Measurements from ENCODE around the gene OR56A3. TPM values are rescaled to one million over a fixed set of nuclear protein-coding genes. Genes with fewer than 3 reads are reported as not detected.

The OR56A3 gene
- total and polyA plus RNA-seq, 2 donors (not counting 1 experiment from before 2014, with no cell fraction given), result not detected

GRCh38 chr11:5932671-5933070 lies 9.4 kb upstream of the OR56A3 start:
- Histone ChIP-seq H4K20me1 (ENCODE audit: control insufficient read depth, extremely low read depth, insufficient read depth, low read length) (no peaks in the 10 kb centered on the region), H3K4me3 (replicated peaks in 1 of 4; ENCODE audit: control extremely low read depth in 1 of 4, insufficient read depth in 1 of 4, low read depth in 3 of 4, low read length in 4 of 4) (no peak overlapping the region), H3K79me2 (ENCODE audit: control insufficient read depth, insufficient read depth, low read length) (no peaks in the 10 kb centered on the region), H3K4me2 (ENCODE audit: extremely low read depth, insufficient read depth, low read length) (no peak overlapping the region), H3K36me3 (ENCODE audit: control insufficient read depth, insufficient read depth, low read length) (no peaks in the 10 kb centered on the region), H3K9ac (ENCODE audit: insufficient read depth, low read length) (no peak overlapping the region), H3K27ac (ENCODE audit: insufficient read depth, low read length) (no peak overlapping the region), H3K27me3 (ENCODE audit: control insufficient read depth, insufficient read depth, low read length) (no peaks in the 10 kb centered on the region), H2AFZ (ENCODE audit: low read length) (no peak overlapping the region), H3K4me1 (ENCODE audit: control insufficient read depth, extremely low read depth, insufficient read depth, low read length) (no peaks in the 10 kb centered on the region), H3K9me3 (ENCODE audit: control insufficient read depth, insufficient read depth, low read depth, low read length) (no peaks in the 10 kb centered on the region)
- no peak for DNase-seq (ENCODE audit: low read depth in 2 of 2)
- TF ChIP-seq EZH2 (IDR thresholded peaks at IDR 0.05; ENCODE audit: low read length, missing control alignments) (no peak), CTCF (conservative IDR thresholded peaks at IDR 0.05 in 1 of 2, IDR thresholded peaks at IDR 0.05 in 1 of 2; ENCODE audit: low read depth in 1 of 2, low read length in 2 of 2) (no peak)

GRCh38 chr11:5933116-5933515 lies 8.9 kb upstream of the OR56A3 start:
- no peaks in the 10 kb centered on the region for H3K36me3 ChIP-seq (ENCODE audit: control insufficient read depth, insufficient read depth, low read length)
- H3K4me3 ChIP-seq (replicated peaks in 1 of 4; ENCODE audit: control extremely low read depth in 1 of 4, insufficient read depth in 1 of 4, low read depth in 3 of 4, low read length in 4 of 4), result no peak overlapping the region
- no peaks in the 10 kb centered on the region for H3K27me3 ChIP-seq (ENCODE audit: control insufficient read depth, insufficient read depth, low read length)
- no peaks in the 10 kb centered on the region for H4K20me1 ChIP-seq (ENCODE audit: control insufficient read depth, extremely low read depth, insufficient read depth, low read length)
- no peak for DNase-seq (ENCODE audit: low read depth in 2 of 2)
- no peak overlapping the region for H3K4me2 ChIP-seq (ENCODE audit: extremely low read depth, insufficient read depth, low read length)
- no peaks in the 10 kb centered on the region for H3K9me3 ChIP-seq (ENCODE audit: control insufficient read depth, insufficient read depth, low read depth, low read length)
- no peaks in the 10 kb centered on the region for H3K79me2 ChIP-seq (ENCODE audit: control insufficient read depth, insufficient read depth, low read length)
- no peaks in the 10 kb centered on the region for H3K4me1 ChIP-seq (ENCODE audit: control insufficient read depth, extremely low read depth, insufficient read depth, low read length)
- H2AFZ ChIP-seq (ENCODE audit: low read length), result no peak overlapping the region
- H3K27ac ChIP-seq (ENCODE audit: insufficient read depth, low read length), result no peak overlapping the region
- H3K9ac ChIP-seq (ENCODE audit: insufficient read depth, low read length), result no peak overlapping the region
- TF ChIP-seq CTCF (conservative IDR thresholded peaks at IDR 0.05 in 1 of 2, IDR thresholded peaks at IDR 0.05 in 1 of 2; ENCODE audit: low read depth in 1 of 2, low read length in 2 of 2) (no peak), EZH2 (IDR thresholded peaks at IDR 0.05; ENCODE audit: low read length, missing control alignments) (no peak)

- Histone ChIP-seq H3K79me2 (ENCODE audit: control insufficient read depth, insufficient read depth, low read length) (no peaks in the 10 kb centered on the region), H3K27ac (ENCODE audit: insufficient read depth, low read length) (no peak overlapping the region), H3K36me3 (ENCODE audit: control insufficient read depth, insufficient read depth, low read length) (no peaks in the 10 kb centered on the region), H3K9ac (ENCODE audit: insufficient read depth, low read length) (no peak overlapping the region), H3K4me2 (ENCODE audit: extremely low read depth, insufficient read depth, low read length) (no peak overlapping the region), H3K4me3 (replicated peaks in 1 of 4; ENCODE audit: control extremely low read depth in 1 of 4, insufficient read depth in 1 of 4, low read depth in 3 of 4, low read length in 4 of 4) (no peak overlapping the region), H2AFZ (ENCODE audit: low read length) (no peak overlapping the region), H3K9me3 (ENCODE audit: control insufficient read depth, insufficient read depth, low read depth, low read length) (no peaks in the 10 kb centered on the region), H3K27me3 (ENCODE audit: control insufficient read depth, insufficient read depth, low read length) (no peaks in the 10 kb centered on the region), H4K20me1 (ENCODE audit: control insufficient read depth, extremely low read depth, insufficient read depth, low read length) (no peaks in the 10 kb centered on the region), H3K4me1 (ENCODE audit: control insufficient read depth, extremely low read depth, insufficient read depth, low read length) (no peaks in the 10 kb centered on the region)
- no peak for TF ChIP-seq EZH2 (IDR thresholded peaks at IDR 0.05; ENCODE audit: low read length, missing control alignments)
- TF ChIP-seq CTCF (conservative IDR thresholded peaks at IDR 0.05 in 1 of 2, IDR thresholded peaks at IDR 0.05 in 1 of 2; ENCODE audit: low read depth in 1 of 2, low read length in 2 of 2), result no peak
- no peak for DNase-seq (ENCODE audit: low read depth in 2 of 2)
Measured at GRCh38 chr11:5937868-5938602, 4.0 kb upstream of the OR56A3 start.

Data from fibroblast of lung (primary cell).